GM12875 (cell line): ENCODE measurements around the gene AFDN.

Source experiments
- H3K4me3 ChIP-seq: one replicate; pipeline ENCODE4 v1.5.1; 2011; ENCODE audit warnings: low read depth, low read length, control low read depth
- CTCF ChIP-seq: IDR thresholded peaks from 2 replicates; pipeline ENCODE4 v1.5.1; 2011; ENCODE audit warnings: low read depth, mild to moderate bottlenecking, control low read depth, inconsistent platforms, low read length, moderate library complexity, borderline replicate concordance; ENCODE audit not compliant: insufficient read depth

AFDN gene

GRCh38 chr6:167892835-167893815 lies 66.4 kb downstream of the AFDN start:
- TF ChIP-seq CTCF, result no peak
- H3K4me3 ChIP-seq, result no peak overlapping the region

GRCh38 chr6:167894965-167895364 lies 68.3 kb downstream of the AFDN start:
- no peak overlapping the region for H3K4me3 ChIP-seq
- TF ChIP-seq CTCF, result no peak

- H3K4me3 ChIP-seq, result no peak overlapping the region
- TF ChIP-seq CTCF, result no peak
Measured at GRCh38 chr6:167896648-167897047, 69.9 kb downstream of the AFDN start.

- no peak overlapping the region for H3K4me3 ChIP-seq
- TF ChIP-seq CTCF, result peak; percentile 32; the same call in 1 of the 2 replicates
Measured at GRCh38 chr6:167898673-167899311, 72.1 kb downstream of the AFDN start.

GRCh38 chr6:167904791-167905190 lies 78.1 kb downstream of the AFDN start:
- no peak for TF ChIP-seq CTCF
- H3K4me3 ChIP-seq, result no peak overlapping the region

GRCh38 chr6:167906899-167907298 lies 80.2 kb downstream of the AFDN start:
- no peak overlapping the region for H3K4me3 ChIP-seq
- no peak for TF ChIP-seq CTCF
